ENCODE measurements around the gene CAPZB. TPM values are rescaled to one million over a fixed set of nuclear protein-coding genes. Genes with fewer than 3 reads are reported as not detected.

Gene CAPZB
- polyA plus RNA-seq, 1 of the 3 experiments (the other 2 are of a cell fraction), result 122 TPM

GRCh38 chr1:19514391-19514831 is 29.1 kb upstream of the CAPZB start:
- Histone ChIP-seq H3K4me2 (no peak overlapping the region), H3K27me3 (ENCODE audit: insufficient read depth) (no peaks in the 10 kb centered on the region), H3K9me3 (no peaks in the 10 kb centered on the region), H3K27ac (ENCODE audit: low read depth in 2 of 2, low read length in 1 of 2) (no peak overlapping the region), H2AFZ (ENCODE audit: low read depth) (no peak overlapping the region), H4K20me1 (ENCODE audit: insufficient read depth) (no peaks in the 10 kb centered on the region), H3K4me3 (ENCODE audit: low read depth in 2 of 2, low read length in 1 of 2) (no peak overlapping the region), H3K36me3 (replicated peaks in 1 of 2; ENCODE audit: control insufficient read depth in 1 of 2, insufficient read depth in 2 of 2, low read length in 1 of 2) (no peaks in the 10 kb centered on the region), H3F3A (replicated peaks; ENCODE audit: insufficient read depth) (no peaks in the 10 kb centered on the region), H3K9me2 (no peaks in the 10 kb centered on the region), H3K4me1 (ENCODE audit: control insufficient read depth in 1 of 2, insufficient read depth in 2 of 2, low read depth in 1 of 2, low read length in 1 of 2) (no peaks in the 10 kb centered on the region), H3K9ac (no peak overlapping the region), H3K79me2 (ENCODE audit: insufficient read depth) (no peaks in the 10 kb centered on the region)
- POLR2A ChIA-PET, result no interaction called here
- CTCF ChIA-PET, result no interaction called here
- no peak for DNase-seq
- TF ChIP-seq JUND (IDR thresholded peaks at IDR 0.05), result no peak
- 71% methylated on average over 4 of the region's 7 CpGs for WGBS (ENCODE audit: low lambda C conversion rate)

DNA sequence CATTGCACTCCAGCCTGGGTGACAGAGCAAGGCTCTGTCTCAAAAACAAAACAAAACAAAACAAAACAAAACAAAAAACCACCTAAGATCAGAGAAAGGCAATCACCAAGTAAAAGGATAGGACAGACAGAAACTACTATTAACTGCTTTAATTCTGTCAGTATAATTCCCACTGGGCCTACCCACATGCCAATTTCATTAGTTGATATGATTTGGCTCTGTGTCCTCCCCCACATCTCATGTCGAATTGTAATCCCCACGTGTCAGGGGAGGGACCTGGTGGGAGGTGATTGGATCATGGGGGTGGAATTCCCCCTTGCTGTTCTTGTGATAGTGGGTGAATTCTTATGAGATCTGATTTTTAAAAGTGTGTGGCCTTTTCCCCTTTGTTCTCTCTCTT is 27.2 kb upstream of the CAPZB start:
- no peak overlapping the region for H3K4me2 ChIP-seq
- no peak for DNase-seq
- POLR2A ChIA-PET, result no interaction called here
- no peaks in the 10 kb centered on the region for H3K36me3 ChIP-seq (replicated peaks in 1 of 2; ENCODE audit: control insufficient read depth in 1 of 2, insufficient read depth in 2 of 2, low read length in 1 of 2)
- TF ChIP-seq REST (IDR thresholded peaks at IDR 0.05; ENCODE audit: low read depth, low read length) (no peak), TCF12 (IDR thresholded peaks at IDR 0.05) (no peak), ZBTB33 (IDR thresholded peaks at IDR 0.05; ENCODE audit: borderline replicate concordance, low read depth) (no peak), RCOR1 (IDR thresholded peaks at IDR 0.05; ENCODE audit: low read length) (no peak), MAX (IDR thresholded peaks at IDR 0.05; ENCODE audit: low read depth) (no peak), JUND (IDR thresholded peaks at IDR 0.05) (no peak), RAD21 (IDR thresholded peaks at IDR 0.05; ENCODE audit: low read length) (no peak), GABPA (IDR thresholded peaks at IDR 0.05; ENCODE audit: low read depth) (no peak), RXRA (IDR thresholded peaks at IDR 0.05; ENCODE audit: borderline replicate concordance, low read depth) (no peak), TAF1 (IDR thresholded peaks at IDR 0.05; ENCODE audit: borderline replicate concordance, low read depth, low read length) (no peak), SMC3 (IDR thresholded peaks at IDR 0.05; ENCODE audit: low read depth, low read length) (no peak), PBX3 (IDR thresholded peaks at IDR 0.05) (no peak)
- TF ChIP-seq, protein P1, sequence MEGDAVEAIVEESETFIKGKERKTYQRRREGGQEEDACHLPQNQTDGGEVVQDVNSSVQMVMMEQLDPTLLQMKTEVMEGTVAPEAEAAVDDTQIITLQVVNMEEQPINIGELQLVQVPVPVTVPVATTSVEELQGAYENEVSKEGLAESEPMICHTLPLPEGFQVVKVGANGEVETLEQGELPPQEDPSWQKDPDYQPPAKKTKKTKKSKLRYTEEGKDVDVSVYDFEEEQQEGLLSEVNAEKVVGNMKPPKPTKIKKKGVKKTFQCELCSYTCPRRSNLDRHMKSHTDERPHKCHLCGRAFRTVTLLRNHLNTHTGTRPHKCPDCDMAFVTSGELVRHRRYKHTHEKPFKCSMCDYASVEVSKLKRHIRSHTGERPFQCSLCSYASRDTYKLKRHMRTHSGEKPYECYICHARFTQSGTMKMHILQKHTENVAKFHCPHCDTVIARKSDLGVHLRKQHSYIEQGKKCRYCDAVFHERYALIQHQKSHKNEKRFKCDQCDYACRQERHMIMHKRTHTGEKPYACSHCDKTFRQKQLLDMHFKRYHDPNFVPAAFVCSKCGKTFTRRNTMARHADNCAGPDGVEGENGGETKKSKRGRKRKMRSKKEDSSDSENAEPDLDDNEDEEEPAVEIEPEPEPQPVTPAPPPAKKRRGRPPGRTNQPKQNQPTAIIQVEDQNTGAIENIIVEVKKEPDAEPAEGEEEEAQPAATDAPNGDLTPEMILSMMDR (IDR thresholded peaks at IDR 0.05), result no peak
- TF ChIP-seq, protein P2, sequence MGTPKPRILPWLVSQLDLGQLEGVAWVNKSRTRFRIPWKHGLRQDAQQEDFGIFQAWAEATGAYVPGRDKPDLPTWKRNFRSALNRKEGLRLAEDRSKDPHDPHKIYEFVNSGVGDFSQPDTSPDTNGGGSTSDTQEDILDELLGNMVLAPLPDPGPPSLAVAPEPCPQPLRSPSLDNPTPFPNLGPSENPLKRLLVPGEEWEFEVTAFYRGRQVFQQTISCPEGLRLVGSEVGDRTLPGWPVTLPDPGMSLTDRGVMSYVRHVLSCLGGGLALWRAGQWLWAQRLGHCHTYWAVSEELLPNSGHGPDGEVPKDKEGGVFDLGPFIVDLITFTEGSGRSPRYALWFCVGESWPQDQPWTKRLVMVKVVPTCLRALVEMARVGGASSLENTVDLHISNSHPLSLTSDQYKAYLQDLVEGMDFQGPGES (IDR thresholded peaks at IDR 0.05; ENCODE audit: low read depth, low read length), result no peak
- no peaks in the 10 kb centered on the region for H3K27me3 ChIP-seq (ENCODE audit: insufficient read depth)
- H3K27ac ChIP-seq (ENCODE audit: low read depth in 2 of 2, low read length in 1 of 2), result no peak overlapping the region
- no peaks in the 10 kb centered on the region for H3K9me3 ChIP-seq
- H4K20me1 ChIP-seq (ENCODE audit: insufficient read depth), result no peaks in the 10 kb centered on the region
- CTCF ChIA-PET, result no interaction called here
- H3K4me3 ChIP-seq (ENCODE audit: low read depth in 2 of 2, low read length in 1 of 2), result no peak overlapping the region
- H3K9me2 ChIP-seq, result no peaks in the 10 kb centered on the region
- no peaks in the 10 kb centered on the region for H3F3A ChIP-seq (replicated peaks; ENCODE audit: insufficient read depth)
- H2AFZ ChIP-seq (ENCODE audit: low read depth), result no peak overlapping the region
- H3K4me1 ChIP-seq (ENCODE audit: control insufficient read depth in 1 of 2, insufficient read depth in 2 of 2, low read depth in 1 of 2, low read length in 1 of 2), result no peaks in the 10 kb centered on the region
- H3K79me2 ChIP-seq (ENCODE audit: insufficient read depth), result no peaks in the 10 kb centered on the region
- H3K9ac ChIP-seq, result no peak overlapping the region
- WGBS (ENCODE audit: low lambda C conversion rate), result 32% methylated on average over 2 of the region's 2 CpGs

Data from SK-N-SH (cell line).